Neuronal stem cell (in vitro differentiated cells): Measurements from ENCODE around the gene ROCK2.
A peak's percentile ranks its signal among the peaks of the same experiment; 100 is the strongest.

Experiments used
- DNase-seq: peaks from one replicate; pipeline ENCODE4 v3.0.0-alpha.2; 2013; ENCODE audit warnings: low spot score
- H2AFZ ChIP-seq: one replicate; pipeline ENCODE4 v1.6.1; 2013; ENCODE audit warnings: mild to moderate bottlenecking, low read length, inconsistent platforms
- H2AK5ac ChIP-seq: 2 replicates; pipeline ENCODE4 v1.6.1; 2013; ENCODE audit warnings: low read depth, mild to moderate bottlenecking, inconsistent platforms, low read length, moderate library complexity, mixed read lengths
- H2BK120ac ChIP-seq: 2 replicates; pipeline ENCODE4 v1.6.1; 2013; ENCODE audit warnings: low read depth, mild to moderate bottlenecking, inconsistent platforms, low read length, moderate library complexity, mixed read lengths
- H2BK12ac ChIP-seq: one replicate; pipeline ENCODE4 v1.6.1; 2013; ENCODE audit warnings: low read length, inconsistent platforms
- H2BK15ac ChIP-seq: 2 replicates; pipeline ENCODE4 v1.6.1; 2013; ENCODE audit warnings: mild to moderate bottlenecking, low read length, inconsistent platforms, mixed read lengths
- H2BK5ac ChIP-seq: one replicate; pipeline ENCODE4 v1.6.1; 2013; ENCODE audit warnings: inconsistent platforms, mild to moderate bottlenecking, low read length, moderate library complexity
- H3K14ac ChIP-seq: one replicate; pipeline ENCODE4 v1.6.1; 2013; ENCODE audit warnings: low read length, inconsistent platforms
- H3K18ac ChIP-seq: 2 replicates; pipeline ENCODE4 v1.6.1; 2013; ENCODE audit warnings: low read length, inconsistent platforms
- H3K23ac ChIP-seq: 2 replicates; pipeline ENCODE4 v1.6.1; 2013; ENCODE audit warnings: low read depth, mild to moderate bottlenecking, mixed read lengths, low read length, inconsistent platforms; ENCODE audit not compliant: poor library complexity
- H3K27ac ChIP-seq: replicated peaks from 3 replicates; pipeline ENCODE4 v1.5.1; 2013; ENCODE audit warnings: low read length, inconsistent platforms
- H3K27me3 ChIP-seq, 3 experiments: 2 replicates each; pipeline ENCODE4 v1.6.1; 2013; ENCODE audit warnings: low read length in 3 of 3, mild to moderate bottlenecking in 2 of 3, inconsistent platforms in 1 of 3, low read depth in 1 of 3, mixed read lengths in 1 of 3, moderate library complexity in 1 of 3; ENCODE audit not compliant: control insufficient read depth in 3 of 3, insufficient read depth in 3 of 3
- H3K36me3 ChIP-seq, 2 donors: replicated peaks in 1 of 2; 2 replicates each; pipeline ENCODE4 v1.6.1; 2013; ENCODE audit warnings: low read length in 2 of 2; ENCODE audit not compliant: control insufficient read depth in 2 of 2, insufficient read depth in 2 of 2
- H3K4ac ChIP-seq: 2 replicates; pipeline ENCODE4 v1.6.1; 2013; ENCODE audit warnings: inconsistent platforms, mild to moderate bottlenecking, low read length, moderate library complexity
- H3K4me1 ChIP-seq, 2 donors: 1 replicate in 1 of 2; 2 replicates in 1 of 2; pipeline ENCODE4 v1.6.1; 2013; ENCODE audit warnings: low read length in 2 of 2, low read depth in 1 of 2; ENCODE audit not compliant: control insufficient read depth in 2 of 2, insufficient read depth in 1 of 2
- H3K4me2 ChIP-seq: one replicate; pipeline ENCODE4 v1.6.1; 2013; ENCODE audit warnings: mild to moderate bottlenecking, low read length, inconsistent platforms; ENCODE audit not compliant: insufficient read depth, poor library complexity, severe bottlenecking
- H3K4me3 ChIP-seq, 2 donors: 2 replicates each; pipeline ENCODE4 v1.5.1; 2013; ENCODE audit warnings: low read length in 2 of 2, mild to moderate bottlenecking in 2 of 2, inconsistent platforms in 1 of 2, moderate library complexity in 1 of 2
- H3K79me1 ChIP-seq: one replicate; pipeline ENCODE4 v1.6.1; 2013; ENCODE audit warnings: low read depth, mild to moderate bottlenecking, inconsistent platforms, low read length, moderate library complexity
- H3K9ac ChIP-seq: one replicate; pipeline ENCODE4 v1.6.1; 2013; ENCODE audit warnings: mild to moderate bottlenecking, low read depth, low read length, inconsistent platforms; ENCODE audit not compliant: poor library complexity
- H3K9me3 ChIP-seq, 2 donors: replicated peaks in 1 of 2; 2 replicates each; pipeline versions ENCODE3 to v1.6.1; 2013; ENCODE audit warnings: low read length in 2 of 2, mild to moderate bottlenecking in 2 of 2, inconsistent platforms in 1 of 2, low read depth in 1 of 2, mixed read lengths in 1 of 2, moderate library complexity in 1 of 2; ENCODE audit not compliant: control insufficient read depth in 2 of 2, insufficient read depth in 1 of 2
- H4K8ac ChIP-seq: one replicate; pipeline ENCODE4 v1.6.1; 2013; ENCODE audit warnings: low read depth, mild to moderate bottlenecking, inconsistent platforms, low read length, moderate library complexity
- H4K91ac ChIP-seq: one replicate; pipeline ENCODE4 v1.6.1; 2013; ENCODE audit warnings: low read length, low read depth, mild to moderate bottlenecking, inconsistent platforms; ENCODE audit not compliant: poor library complexity
- WGBS, 2 donors: extraction: QIAGEN DNeasy Blood & Tissue Kit; methylation state at CpG; one replicate each; pipeline ENCODE4 v1.1.7; 2013; ENCODE audit warnings: missing lambda C conversion rate in 2 of 2, mixed read lengths in 1 of 2; ENCODE audit not compliant: insufficient read length in 2 of 2, insufficient replicate concordance in 1 of 2; ENCODE audit errors: extremely low coverage in 2 of 2; 5-methylcytosine and 5-hydroxymethylcytosine counted together

ROCK2 gene

GRCh38 chr2:11156396-11157075 lies 187.9 kb downstream of the ROCK2 start:
- Histone ChIP-seq H2BK15ac (no peak overlapping the region), H3K36me3 (no peaks in the 10 kb centered on the region), H3K27me3 (peaks cover 0 to 31% (median 27%) of the 10 kb centered on the region in 3 experiments), H3K27ac (no peak overlapping the region), H2BK120ac (no peak overlapping the region), H3K14ac (no peak overlapping the region), H3K18ac (peak overlapping the region; percentile 23), H2BK5ac (no peak overlapping the region), H4K91ac (no peak overlapping the region), H3K9me3 (peaks cover 0 to 3% of the 10 kb centered on the region in 2 donors), H2AK5ac (no peak overlapping the region), H3K9ac (no peak overlapping the region), H3K4me1 (peaks cover 11 to 12% of the 10 kb centered on the region in 2 donors), H3K4ac (no peak overlapping the region), H2AFZ (no peak overlapping the region), H2BK12ac (no peak overlapping the region), H3K23ac (no peak overlapping the region), H3K79me1 (no peaks in the 10 kb centered on the region), H3K4me2 (no peak overlapping the region), H4K8ac (no peak overlapping the region), H3K4me3 (peak overlapping the region in 1 of 2 donors; percentile 69)
- no CpG with 5 or more reads among the region's 13 CpGs for WGBS, 2 donors
- no peak for DNase-seq

DNA sequence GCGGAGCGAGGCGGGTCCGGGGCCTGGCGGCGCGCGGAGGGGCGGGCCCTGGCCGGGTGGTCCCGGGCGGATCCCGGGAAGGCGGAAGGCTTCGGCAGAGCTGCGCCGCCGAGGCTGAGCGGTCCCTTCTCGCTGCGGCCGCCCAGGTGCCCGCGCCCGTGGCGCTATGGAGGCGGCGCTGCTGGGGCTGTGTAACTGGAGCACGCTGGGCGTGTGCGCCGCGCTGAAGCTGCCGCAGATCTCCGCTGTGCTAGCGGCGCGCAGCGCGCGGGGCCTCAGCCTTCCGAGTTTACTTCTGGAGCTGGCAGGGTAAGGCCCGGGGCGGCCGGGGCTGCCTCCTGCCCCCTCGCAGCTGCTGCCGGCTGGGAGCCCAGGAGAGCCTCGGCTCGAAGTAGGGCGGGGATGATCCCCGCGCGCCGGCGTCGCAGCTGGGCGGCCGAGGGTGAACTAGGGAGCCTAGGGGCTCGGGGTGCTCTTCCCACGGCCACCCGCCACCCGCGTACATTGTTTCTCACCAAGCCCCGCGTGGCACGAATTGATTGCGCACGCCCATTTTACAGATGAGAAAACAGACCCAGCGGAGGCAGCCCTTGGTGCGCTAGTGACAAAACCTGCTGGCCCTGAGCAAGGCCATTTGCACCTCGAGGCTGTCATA lies 188.9 kb downstream of the ROCK2 start, which contains the start of gene SLC66A3:
Gene SLC66A3, plus strand, starts transcription at position 87 of the 655 bp plus-strand sequence. Its CDS starts 80 bp downstream, at position 167.
- H2BK12ac ChIP-seq, result no peak within 1 kb of the TSS
- peak within 1 kb of the TSS; percentile 28 for H2BK5ac ChIP-seq
- H3K4me3 ChIP-seq, result peak within 1 kb of the TSS; percentile 69 to 85
- no peak within 1 kb of the TSS for H4K91ac ChIP-seq
- peak within 1 kb of the TSS; percentile 67 for H3K27ac ChIP-seq
- H3K36me3 ChIP-seq, result no peaks in the 10 kb centered on the region
- no peak within 1 kb of the TSS for H2AK5ac ChIP-seq
- H3K4ac ChIP-seq, result no peak within 1 kb of the TSS
- H3K14ac ChIP-seq, result peak within 1 kb of the TSS; percentile 63
- peaks cover 11 to 12% of the 10 kb centered on the region in 2 donors for H3K4me1 ChIP-seq
- H3K18ac ChIP-seq, result peak within 1 kb of the TSS; percentile 93
- peaks cover 0 to 3% of the 10 kb centered on the region in 2 donors for H3K9me3 ChIP-seq
- H2BK120ac ChIP-seq, result no peak within 1 kb of the TSS
- peak; percentile 91 for DNase-seq
- H3K79me1 ChIP-seq, result no peaks in the 10 kb centered on the region
- peak within 1 kb of the TSS; percentile 99 for H2AFZ ChIP-seq
- peak within 1 kb of the TSS; percentile 82 for H3K4me2 ChIP-seq
- no peak within 1 kb of the TSS for H2BK15ac ChIP-seq
- H3K27me3 ChIP-seq, result peaks cover 0 to 31% (median 27%) of the 10 kb centered on the region in 3 experiments
- peak within 1 kb of the TSS; percentile 66 for H3K23ac ChIP-seq
- no CpG with 5 or more reads among the region's 71 CpGs for WGBS, 2 donors
- no peak within 1 kb of the TSS for H4K8ac ChIP-seq
- H3K9ac ChIP-seq, result peak within 1 kb of the TSS; percentile 75

DNA sequence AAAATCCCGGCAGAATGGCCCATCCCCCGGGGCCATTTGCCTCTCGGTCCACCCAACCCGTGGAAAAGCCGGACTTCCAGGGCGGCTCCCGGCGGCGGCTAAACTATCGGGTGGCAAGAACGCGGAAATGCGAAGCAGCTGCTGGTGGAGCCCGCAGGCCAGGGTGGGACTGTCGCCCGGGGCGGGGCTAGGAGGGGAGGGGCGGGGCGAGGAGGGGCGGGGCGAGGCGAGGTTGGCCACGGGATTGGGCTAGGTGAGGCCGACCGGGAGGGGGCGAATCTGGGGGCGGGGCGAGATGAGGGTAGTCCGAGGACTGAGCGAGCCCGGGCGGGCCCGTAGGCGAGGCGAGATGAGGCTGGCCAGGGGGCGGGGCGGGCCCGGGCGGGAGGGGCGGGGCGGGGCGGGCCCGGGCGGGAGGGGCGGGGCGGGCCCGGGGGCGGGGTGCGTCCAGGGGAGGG lies 189.5 kb downstream of the ROCK2 start:
- Histone ChIP-seq H3K9ac (no peak overlapping the region), H2BK5ac (no peak overlapping the region), H2BK12ac (no peak overlapping the region), H3K27ac (no peak overlapping the region), H3K23ac (peak overlapping the region; percentile 3), H3K4me1 (peaks cover 11 to 12% of the 10 kb centered on the region in 2 donors), H3K14ac (no peak overlapping the region), H3K4me2 (peak overlapping the region; percentile 71), H3K36me3 (no peaks in the 10 kb centered on the region), H3K18ac (peak overlapping the region; percentile 53), H2BK15ac (no peak overlapping the region), H3K4me3 (peak overlapping the region; percentile 68 to 69), H3K9me3 (no peaks in the 10 kb centered on the region), H2AFZ (peak overlapping the region; percentile 97), H3K4ac (no peak overlapping the region), H3K79me1 (no peaks in the 10 kb centered on the region), H2BK120ac (no peak overlapping the region), H2AK5ac (no peak overlapping the region), H4K8ac (no peak overlapping the region), H4K91ac (no peak overlapping the region), H3K27me3 (peaks cover 0 to 31% (median 27%) of the 10 kb centered on the region in 3 experiments)
- DNase-seq, result peak; percentile 94
- WGBS, 2 donors, result no CpG with 5 or more reads among the region's 49 CpGs
